Measurements from ENCODE around the gene NUPR1. TPM values are rescaled to one million over a fixed set of nuclear protein-coding genes. Genes with fewer than 3 reads are reported as not detected.

Gene NUPR1
- total and polyA plus RNA-seq, 2 of the 13 experiments (the other 11 are each of a cell fraction or from before 2014, with no cell fraction given) = 18.0 to 25.6 TPM

- TF ChIP-seq ZNF704 (CRISPR knock-in tag; IDR thresholded peaks at IDR 0.05; ENCODE audit: borderline replicate concordance) (peak; percentile 75), ZFP36L2 (CRISPR knock-in tag; IDR thresholded peaks at IDR 0.05) (no peak), ZNF275 (CRISPR knock-in tag; IDR thresholded peaks at IDR 0.05; ENCODE audit: borderline replicate concordance) (peak; percentile 78), ZNF510 (CRISPR knock-in tag; IDR thresholded peaks at IDR 0.05; ENCODE audit: low read depth) (0 out of 2 replicates have a peak, but pooled peaks have one; percentile 85)
Observed at GRCh38 chr16:28491970-28492474, 46.8 kb downstream of the NUPR1 start, which contains the start of gene CLN3 (continued).

GRCh38 chr16:28491230-28491969 is 47.4 kb downstream of the NUPR1 start:
- peak overlapping the region; percentile 94 for H3K9ac ChIP-seq (ENCODE audit: insufficient read depth, low read depth, low read length)
- peaks cover 20% of the 10 kb centered on the region; the same call in 1 of the 2 replicates for H3K4me1 ChIP-seq (ENCODE audit: insufficient read depth, low read length)
- TSS peak; percentile 75 for BruUV-seq (replicated peaks)
- peak overlapping the region; percentile 89 to 98 (median 92) for H3K4me3 ChIP-seq (replicated peaks in 1 of 3; ENCODE audit: insufficient read depth in 1 of 3, low read depth in 2 of 3, low read length in 3 of 3)
- ChIA-PET POLR2A (interaction anchor here (0.6 to 2.4 kb wide), 11 partner anchors 11 to 118 kb away, joined by 3 to 8 read pairs (median 4); partner anchors contain the start of genes NUPR1, SULT1A1 and SULT1A2), CTCF (ENCODE audit: low intra/inter-chr PET ratio, low total read pairs) (interaction anchor here (2.1 kb wide), 1 partner anchor 58 kb away, joined by 12 read pairs; no protein-coding TSS in a partner anchor)
- in situ Hi-C loops (cut with HindIII; ENCODE audit: extremely low pct_ligation_motif_present, low pct_unique_long_range_greater_than_20kb) = no loop called here
- intact Hi-C loops (cut with micrococcal nuclease; ENCODE audit: unreplicated experiment) = no loop called here
- H3K9me3 ChIP-seq (ENCODE audit: low read length) = no peaks in the 10 kb centered on the region
- H3K27me3 ChIP-seq (ENCODE audit: control insufficient read depth in 1 of 2, insufficient read depth in 2 of 2, low read length in 2 of 2) = peaks cover 9 to 24% of the 10 kb centered on the region in 2 experiments; a peak in 4 of 5 replicates
- FAIRE-seq = peak; percentile 85
- H3K36me3 ChIP-seq (replicated peaks in 1 of 2; ENCODE audit: control insufficient read depth in 1 of 2, insufficient read depth in 2 of 2, low read length in 2 of 2) = peaks cover 4 to 13% of the 10 kb centered on the region in 2 experiments
- H3K79me2 ChIP-seq (ENCODE audit: insufficient read depth, low read length) = no peaks in the 10 kb centered on the region
- H4K20me1 ChIP-seq (ENCODE audit: insufficient read depth, low read length) = no peaks in the 10 kb centered on the region
- peak; percentile 49 for DNase-seq (ENCODE audit: low spot score)
- under 1% methylated on average over 28 of the region's 42 CpGs for WGBS (ENCODE audit: low lambda C conversion rate)
- peak; percentile 65 for ATAC-seq
- H3K27ac ChIP-seq (ENCODE audit: extremely low read length, insufficient read depth, low read length) = peak overlapping the region; percentile 99
- peak overlapping the region; percentile 93 for H3K4me2 ChIP-seq (ENCODE audit: low read depth, low read length)
- H2AFZ ChIP-seq (ENCODE audit: low read length) = peak overlapping the region; percentile 55
- TF ChIP-seq ZNF296 (CRISPR knock-in tag; conservative IDR thresholded peaks at IDR 0.05) (peak; percentile 65; the same call in 1 of the 2 replicates), ZNF354B (CRISPR knock-in tag; IDR thresholded peaks at IDR 0.05) (peak; percentile 57; the same call in 1 of the 2 replicates), STAT5B (CRISPR knock-in tag; IDR thresholded peaks at IDR 0.05) (no peak), ZNF879 (CRISPR knock-in tag; IDR thresholded peaks at IDR 0.05) (peak; percentile 14; the same call in 1 of the 2 replicates), KDM6A (CRISPR knock-in tag; IDR thresholded peaks at IDR 0.05; ENCODE audit: low read depth) (no peak), ZNF572 (CRISPR knock-in tag; IDR thresholded peaks at IDR 0.05) (peak; percentile 84), HOXA5 (CRISPR knock-in tag; IDR thresholded peaks at IDR 0.05) (no peak), ZNF772 (CRISPR knock-in tag; IDR thresholded peaks at IDR 0.05) (no peak), ZNF512B (CRISPR knock-in tag; IDR thresholded peaks at IDR 0.05; ENCODE audit: borderline replicate concordance) (no peak), CENPX (CRISPR knock-in tag; IDR thresholded peaks at IDR 0.05) (no peak), EEA1 (CRISPR knock-in tag; IDR thresholded peaks at IDR 0.05; ENCODE audit: borderline replicate concordance) (peak; percentile 31; the same call in 1 of the 2 replicates), SP1 (IDR thresholded peaks at IDR 0.05) (no peak), SP1 (CRISPR knock-in tag; IDR thresholded peaks at IDR 0.05) (peak; percentile 29; the same call in 1 of the 2 replicates)
